PC-9 (cell line): Measurements from ENCODE around the gene NOXO1.

Source experiments
- CTCF ChIP-seq: fragments of 200-600 bp; sonication (generic); conservative IDR thresholded peaks from 2 replicates; pipeline ENCODE4 v1.6.1; 2017; ENCODE audit warnings: mixed run types, antibody characterized with exemption, mild to moderate bottlenecking, moderate library complexity
- EZH2 ChIP-seq: fragments of 200-600 bp; sonication (generic); IDR thresholded peaks from 2 replicates; pipeline ENCODE4 v1.8.0; 2017; ENCODE audit warnings: antibody characterized with exemption, low read depth

GRCh38 chr16:1961651-1962067, 19.6 kb downstream of the NOXO1 start:
- no peak for TF ChIP-seq CTCF
- TF ChIP-seq EZH2, result no peak
